Femur (tissue), 1 donor: ENCODE measurements around the gene CRTAC1.
A peak's percentile ranks its signal among the peaks of the same experiment; 100 is the strongest.
"Not testable (repeated sequence)": the region's sequence is repeated elsewhere in the genome, so short reads cannot be mapped to it uniquely, and the experiment has no call there.

Experiments used
- DNase-seq: peaks from one replicate; pipeline ENCODE4 v3.0.0-alpha.2; 2017

The CRTAC1 gene

DNA sequence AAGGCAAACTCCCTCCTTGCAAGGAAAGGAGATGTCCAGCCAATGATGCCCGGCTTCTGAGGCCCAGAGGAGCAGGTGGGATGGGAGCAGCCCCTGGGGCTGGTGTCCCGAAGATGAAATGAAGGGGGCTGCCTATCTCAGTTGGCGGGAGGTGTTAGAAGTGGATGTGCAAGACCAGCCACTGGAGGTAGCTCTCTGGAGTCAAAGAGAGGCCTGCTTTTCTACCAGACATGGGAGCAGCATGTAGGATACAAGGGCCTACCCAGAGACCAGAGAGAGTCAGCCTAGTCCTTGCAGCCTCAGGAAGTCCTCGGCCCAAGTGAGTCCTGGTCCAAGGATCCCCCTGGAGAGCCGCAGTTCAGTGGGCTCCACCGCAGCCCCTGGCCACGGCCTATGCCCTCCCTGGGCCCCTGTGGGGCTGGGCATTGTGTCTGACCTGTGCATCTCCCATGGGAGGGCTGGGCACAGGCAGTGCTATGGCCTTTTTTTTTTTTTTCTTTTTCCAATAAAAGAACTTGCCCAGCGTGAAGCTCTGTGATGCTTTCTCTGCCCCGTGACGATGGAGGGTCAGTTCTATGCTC is 163.1 kb downstream of the CRTAC1 start:
- DNase-seq: no peak

DNA sequence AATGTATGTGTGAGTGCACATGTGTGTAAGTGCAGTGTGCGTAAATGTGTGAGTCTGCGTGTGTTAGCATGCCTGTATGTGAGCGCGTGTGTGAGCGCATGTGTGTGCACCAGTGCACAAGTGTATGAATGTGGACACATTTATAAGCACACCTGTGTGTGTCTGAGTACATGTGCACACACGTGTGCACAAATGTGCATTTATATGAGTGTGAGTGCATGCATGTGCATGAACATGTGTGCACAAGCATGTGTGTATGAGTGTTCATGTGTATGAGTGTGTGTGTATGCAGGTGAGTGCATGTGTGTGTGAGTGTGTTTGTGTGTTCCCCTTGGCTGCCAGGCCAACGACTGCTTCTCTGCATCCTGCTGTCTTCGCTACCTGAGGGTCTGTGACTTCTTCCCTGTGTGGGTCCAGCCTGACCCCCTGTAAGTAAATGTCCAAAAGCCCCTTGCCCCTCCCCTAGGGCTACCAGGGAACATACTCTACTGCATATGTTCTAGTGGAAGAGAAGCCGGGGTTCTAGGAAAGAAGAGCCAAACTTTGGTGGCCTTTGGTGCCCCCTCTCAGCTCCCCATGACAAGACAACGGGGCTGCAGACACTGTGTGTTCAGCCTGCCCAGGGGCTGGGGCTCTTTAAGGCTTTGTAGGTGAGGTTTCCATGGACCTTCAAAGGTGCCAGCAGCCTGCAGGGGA is 163.7 kb downstream of the CRTAC1 start:
- DNase-seq: no peak

DNA sequence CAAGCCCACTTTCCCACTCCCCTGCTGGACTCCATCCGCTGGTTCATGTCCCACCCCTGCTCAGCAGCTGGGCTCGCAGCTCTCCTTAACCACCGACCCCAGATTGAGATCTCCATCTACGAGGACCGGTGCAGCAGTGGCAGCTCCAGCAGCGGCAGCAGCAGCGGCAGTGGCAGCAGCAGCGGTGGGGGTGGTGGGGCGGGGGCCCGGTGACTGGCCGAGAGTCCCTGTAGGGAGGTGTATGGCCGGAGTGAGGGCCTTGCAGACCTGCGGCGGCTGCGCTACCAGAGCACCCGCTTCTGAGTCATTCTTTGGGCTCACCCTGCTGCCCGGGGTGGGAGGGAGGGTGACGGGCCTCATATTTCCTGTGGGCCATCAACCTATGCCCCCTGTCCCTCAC is 164.9 kb downstream of the CRTAC1 start:
- no peak for DNase-seq

DNA sequence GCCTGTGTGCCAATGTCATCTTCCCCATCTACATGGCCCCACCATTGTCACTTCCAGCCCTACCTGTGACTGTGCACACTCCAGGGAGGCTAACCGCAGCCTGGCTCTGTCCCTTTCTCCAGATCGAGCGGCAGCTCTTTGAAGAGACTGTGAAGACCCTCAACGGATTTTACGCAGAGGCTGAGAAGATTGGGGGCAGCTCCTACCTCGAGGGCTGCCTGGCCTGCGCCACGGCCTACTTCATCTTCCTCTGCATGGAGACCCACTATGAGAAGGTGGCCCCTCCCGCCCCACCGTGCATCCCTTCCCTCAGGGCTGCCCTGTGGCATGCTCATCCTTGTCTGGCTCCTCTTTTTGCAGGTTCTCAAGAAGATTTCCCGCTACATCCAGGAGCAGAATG is 166.6 kb downstream of the CRTAC1 start:
- DNase-seq: no peak

DNA sequence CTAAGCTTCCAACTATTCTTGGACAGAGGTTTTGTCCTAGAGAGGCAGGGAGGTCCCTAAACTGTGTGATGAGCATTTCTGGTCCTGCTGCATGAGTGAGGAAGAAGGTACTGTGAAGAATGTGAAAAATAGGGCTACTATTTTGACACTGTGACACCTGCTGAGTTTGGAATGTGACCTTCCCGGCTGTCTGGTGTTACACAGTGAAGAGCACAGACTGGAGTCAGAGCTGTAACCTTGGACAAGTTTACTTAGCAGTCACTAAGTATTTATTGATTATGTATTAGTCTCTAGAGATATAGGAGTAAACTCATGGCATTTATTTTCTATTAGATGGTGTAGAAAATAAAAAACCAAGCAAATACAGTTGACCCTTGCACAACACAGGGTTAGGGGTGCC is 168.5 kb downstream of the CRTAC1 start:
- DNase-seq: no peak

DNA sequence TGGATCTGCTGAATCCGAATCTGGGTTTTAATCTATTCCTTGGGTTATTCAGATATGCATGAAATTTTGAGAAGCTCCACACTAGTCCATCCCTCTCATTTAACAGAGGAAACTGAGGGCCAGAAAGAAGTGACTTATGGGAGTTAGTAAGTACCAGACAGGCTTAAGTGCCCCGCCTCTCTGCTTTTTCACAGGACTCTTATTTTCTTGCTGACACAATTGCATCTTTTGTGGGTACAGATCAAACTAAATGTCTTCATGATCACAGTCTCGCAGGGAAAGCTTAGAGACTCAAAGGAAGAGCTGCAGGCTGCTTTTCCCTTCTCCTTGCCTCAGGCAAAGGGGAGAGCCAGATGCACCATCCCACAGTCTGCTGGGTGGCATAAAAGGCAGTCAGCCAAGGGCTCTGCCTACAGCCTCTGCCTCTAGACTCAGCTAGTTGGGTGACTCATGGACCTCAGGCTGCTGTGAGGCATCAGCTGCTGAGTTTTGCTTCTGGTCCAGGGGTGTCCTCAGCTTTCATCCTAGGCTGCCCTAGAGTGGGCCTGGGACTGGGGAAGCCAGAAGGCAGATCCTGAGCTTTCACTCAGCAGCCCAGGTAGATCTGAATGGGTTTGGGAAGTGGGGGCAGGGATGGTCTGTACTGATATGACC is 169.2 kb downstream of the CRTAC1 start:
- no peak for DNase-seq

DNA sequence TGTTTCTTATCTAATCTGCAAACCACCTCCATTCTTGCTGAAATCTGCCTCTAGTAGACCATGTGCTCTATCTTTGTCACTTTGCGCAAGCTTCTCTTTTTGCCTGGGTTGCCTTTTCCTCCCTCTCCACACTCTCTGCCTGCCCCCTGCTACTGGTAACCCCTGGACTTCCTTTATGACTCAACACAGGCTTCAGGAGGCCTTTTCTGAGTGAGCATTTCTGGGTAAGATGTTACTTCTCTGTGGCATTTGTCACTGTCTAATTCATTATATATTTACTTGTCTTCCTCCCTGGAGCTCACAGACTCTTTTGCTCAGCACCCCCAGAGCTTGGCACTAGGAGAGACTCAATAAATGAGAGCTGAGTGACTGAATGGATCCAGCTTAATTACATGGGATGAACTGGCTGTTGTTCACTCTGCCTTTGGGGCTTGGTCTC is 172.4 kb downstream of the CRTAC1 start:
- DNase-seq: no peak

DNA sequence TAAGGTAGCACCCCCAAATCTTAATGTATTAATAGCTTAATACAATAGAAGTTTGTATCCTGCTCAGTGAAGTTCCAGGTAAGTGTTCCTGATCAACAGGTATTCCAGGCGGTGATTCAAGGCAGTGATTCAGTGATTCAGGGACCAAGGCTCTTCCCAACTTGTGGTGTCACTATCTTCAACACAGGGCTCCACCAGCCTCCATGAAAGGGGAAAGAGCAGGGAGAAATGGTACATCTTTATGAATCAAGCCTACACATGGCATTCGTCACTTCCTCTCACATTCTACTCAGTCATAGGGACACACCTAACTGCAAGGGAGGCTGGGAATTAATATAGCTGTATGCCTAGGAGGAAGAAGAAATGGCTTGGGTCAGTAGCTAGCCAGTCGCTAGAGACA is 175.7 kb downstream of the CRTAC1 start:
- DNase-seq: no peak

DNA sequence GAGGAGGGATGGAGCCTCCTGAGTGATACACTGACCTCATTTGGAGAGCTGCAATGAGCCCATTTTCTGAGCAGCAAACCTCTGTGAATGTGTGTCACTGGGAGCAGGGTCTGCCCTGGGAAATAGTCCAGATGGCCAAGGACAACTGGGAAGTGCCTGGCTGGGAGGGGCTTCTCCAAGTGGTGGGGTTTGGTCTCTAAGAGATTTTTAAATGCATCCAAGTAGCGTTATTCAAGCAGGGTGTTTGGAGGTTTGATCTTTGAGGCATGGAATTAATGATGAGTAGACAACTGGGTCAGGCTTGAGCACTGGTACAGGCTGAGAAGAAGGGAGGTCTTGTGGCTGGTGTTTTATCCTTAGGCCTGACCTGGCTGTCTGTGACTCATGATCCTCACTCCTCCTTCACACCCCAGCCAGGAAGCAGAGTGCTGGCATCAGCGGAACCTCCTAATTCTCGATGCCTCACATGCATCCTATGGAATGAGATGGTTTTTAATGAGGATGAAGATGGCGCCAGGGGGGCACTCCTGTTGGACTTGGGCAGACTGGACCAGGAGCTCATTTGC is 177.5 kb downstream of the CRTAC1 start:
- no peak for DNase-seq

DNA sequence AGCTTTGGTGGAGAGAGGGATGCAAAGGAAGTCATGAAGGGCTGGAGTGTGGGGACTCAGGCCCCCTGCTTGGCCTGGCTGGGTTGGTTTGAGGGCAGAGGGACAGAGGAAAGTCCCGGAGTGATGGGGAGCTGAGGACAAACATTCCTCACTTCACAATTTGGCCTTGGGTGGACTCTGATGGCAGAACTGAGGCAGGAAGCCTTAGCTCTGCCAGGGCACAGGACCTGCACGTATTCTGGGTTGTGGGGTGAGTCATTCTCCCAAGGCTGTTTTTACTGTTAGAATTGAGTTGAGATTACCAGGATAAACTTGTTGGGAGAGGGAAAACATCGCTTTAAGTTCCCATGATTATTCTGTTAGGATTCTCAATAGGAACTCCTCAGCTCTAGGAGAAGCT is 178.1 kb downstream of the CRTAC1 start:
- no peak for DNase-seq

DNA sequence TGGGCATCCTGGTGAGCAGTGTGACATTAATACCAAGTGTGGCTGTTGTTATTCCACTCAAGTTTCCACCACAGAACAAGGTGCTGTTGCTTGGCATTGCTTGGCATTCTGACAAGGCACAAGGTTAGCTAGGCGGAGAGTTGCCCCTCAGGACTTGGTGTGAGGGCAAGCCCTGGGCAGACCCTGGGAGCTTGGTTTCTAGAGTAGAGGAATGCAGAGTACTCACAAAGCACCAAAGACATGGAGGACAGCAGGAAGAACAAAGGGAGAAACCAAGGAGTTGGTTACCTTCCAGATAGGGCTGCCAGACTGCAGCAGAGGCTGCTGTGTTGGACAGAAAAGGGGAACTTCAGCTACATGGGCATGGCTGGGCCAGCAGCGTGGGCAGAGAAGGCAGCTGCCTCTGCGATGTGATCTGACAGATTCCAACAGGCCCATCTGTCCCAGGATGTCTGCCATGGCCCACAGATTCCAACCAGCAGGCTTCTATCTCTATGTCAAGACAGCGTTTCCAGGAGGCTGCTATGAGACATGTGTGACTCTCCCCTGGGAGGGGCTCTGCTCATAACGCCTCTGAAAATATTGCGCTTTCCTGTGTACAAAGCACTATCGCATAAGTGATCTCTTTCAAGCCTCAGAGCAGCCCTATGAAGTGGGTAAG is 178.9 kb downstream of the CRTAC1 start:
- no peak for DNase-seq

DNA sequence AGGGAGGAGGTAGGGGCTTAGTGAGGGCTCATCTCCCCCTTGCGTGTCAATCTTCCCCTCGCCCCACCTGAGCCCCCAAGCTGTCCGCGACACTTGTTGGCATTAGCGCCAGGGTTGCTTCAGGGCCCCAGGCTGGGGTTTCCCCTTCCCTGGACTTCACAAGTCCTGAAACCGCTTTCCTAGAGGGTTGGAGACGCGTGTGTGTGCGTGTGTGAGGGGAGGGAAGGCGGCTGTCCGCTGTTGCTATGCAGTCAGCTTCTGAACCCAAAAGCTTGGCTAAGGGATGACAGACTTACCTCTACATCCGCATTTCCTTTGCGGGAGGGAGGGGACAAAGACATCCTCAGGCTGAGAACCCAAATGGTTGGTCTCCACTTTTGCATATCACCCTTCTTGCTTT is 180.0 kb downstream of the CRTAC1 start:
- no peak for DNase-seq

DNA sequence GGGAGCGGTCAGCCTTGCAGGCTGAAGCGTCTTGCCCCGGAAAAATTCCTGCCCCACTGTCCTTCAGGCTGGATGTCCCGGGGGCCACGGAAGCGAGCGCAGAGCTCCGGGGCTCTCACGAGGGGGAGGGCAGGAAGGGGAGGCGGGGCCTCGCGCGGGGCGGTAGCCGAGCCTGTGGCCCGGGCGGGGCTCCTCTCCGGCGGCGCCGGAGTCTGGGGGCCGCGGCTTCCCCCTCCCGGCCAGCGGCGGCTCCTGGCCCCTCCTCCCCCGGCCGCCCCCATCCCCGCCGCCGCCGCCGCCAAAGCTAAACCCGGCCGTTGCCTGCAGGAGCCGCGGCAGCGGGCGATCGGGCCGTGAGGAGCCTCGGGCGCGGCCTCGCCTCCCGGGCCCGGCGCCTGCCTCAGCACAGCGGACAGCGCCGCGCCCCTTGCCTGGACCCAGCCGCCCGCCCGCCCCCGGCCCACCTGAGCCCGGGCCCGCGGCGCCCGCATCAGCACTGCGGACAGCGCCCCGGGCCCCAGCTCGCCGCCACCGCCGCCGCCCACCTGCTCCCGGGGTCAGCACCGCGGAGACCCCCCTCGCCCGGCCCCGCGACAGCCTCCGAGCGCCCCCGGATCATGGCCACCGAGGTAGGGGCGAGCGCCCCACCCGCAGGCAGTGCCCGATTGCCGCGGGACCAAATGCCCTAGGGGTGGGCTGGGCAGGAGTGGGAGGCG is 180.6 kb downstream of the CRTAC1 start, which contains the start of gene GOLGA7B:
GOLGA7B (plus strand) TSS at position 157 of the 716 bp plus-strand sequence; CDS start at position 618, 461 bp downstream.
- peak; percentile 63 for DNase-seq

DNA sequence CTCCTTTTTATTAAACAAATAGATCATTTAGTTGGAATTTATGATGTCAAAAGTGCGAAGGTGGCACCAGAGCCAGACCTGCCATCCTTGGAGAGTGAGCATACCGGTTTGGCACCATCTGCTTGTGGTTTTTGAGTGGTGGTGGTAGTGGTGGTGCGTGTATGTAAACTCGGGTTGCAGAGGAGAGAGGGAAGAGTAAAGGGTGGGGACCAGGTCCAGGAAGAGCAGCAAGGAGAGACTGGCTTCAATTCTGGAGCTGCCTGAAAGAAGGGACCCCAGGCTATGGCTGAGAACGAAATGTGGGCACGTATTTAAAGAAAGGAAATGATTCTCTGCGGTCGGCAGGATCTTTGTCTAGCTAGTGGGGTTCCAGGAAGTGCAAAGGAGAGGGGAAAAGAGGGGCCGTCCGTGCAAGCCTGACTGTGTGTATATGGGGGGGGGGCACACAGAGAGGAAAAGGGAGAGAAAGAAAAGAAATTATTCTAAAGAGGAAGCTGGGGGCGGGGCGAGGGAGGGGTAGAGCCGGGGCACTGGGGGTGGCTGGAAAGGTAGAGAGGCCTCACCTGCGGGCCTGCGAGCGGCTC is 181.2 kb downstream of the CRTAC1 start:
- no peak for DNase-seq

DNA sequence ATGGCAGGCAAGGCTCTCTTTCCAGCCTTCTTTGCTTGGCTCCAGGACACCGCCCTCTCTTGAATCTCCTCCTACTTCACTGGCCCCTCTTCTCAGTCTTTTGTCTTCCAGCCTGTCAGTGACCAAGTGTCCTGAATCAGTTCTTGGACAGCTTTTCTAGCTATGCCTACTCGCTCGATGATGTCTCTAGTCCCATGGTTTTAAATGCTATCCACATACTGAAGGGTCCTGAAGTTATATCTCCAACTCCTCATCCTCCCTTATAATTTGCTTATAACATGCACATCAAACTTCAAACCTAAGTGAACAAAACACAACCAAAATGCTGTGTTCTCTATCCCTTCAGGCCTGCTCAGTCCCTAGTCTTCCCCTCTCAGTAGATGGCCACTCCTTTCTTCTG is 185.7 kb downstream of the CRTAC1 start:
- DNase-seq: no peak

DNA sequence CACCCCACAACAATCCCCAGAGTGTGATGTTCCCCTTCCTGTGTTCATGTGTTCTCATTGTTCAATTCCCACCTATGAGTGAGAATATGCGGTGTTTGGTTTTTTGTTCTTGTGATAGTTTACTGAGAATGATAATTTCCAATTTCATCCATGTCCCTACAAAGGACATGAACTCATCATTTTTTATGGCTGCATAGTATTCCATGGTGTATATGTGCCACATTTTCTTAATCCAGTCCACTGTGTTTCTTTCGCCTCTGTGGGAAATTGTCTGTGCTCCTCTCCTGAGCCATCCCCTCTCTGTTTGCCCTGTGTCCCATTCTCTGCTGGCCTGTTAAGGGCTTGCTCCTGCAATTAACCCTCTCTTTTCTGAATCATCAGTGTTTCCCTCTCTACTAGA is 186.4 kb downstream of the CRTAC1 start:
- DNase-seq: not testable (repeated sequence)

DNA sequence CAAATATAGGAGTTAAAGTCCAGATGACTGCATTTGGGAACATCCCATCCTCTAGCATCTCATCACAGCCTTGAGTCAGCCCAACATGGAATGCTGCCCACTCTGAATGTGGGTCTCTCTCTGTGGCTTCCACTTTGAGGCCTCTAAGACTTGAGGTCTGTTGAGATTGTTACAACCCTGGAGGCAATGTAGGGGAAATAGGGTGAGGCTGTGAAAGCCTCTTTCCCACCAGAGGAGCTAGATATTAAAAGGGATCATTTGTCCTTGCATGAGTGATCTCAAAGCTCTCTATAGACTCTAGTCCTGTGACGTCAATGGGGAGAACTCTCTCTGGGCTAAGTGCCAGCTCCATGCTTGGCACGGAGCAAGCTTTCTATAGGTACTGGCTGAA is 187.1 kb downstream of the CRTAC1 start:
- DNase-seq: no peak

DNA sequence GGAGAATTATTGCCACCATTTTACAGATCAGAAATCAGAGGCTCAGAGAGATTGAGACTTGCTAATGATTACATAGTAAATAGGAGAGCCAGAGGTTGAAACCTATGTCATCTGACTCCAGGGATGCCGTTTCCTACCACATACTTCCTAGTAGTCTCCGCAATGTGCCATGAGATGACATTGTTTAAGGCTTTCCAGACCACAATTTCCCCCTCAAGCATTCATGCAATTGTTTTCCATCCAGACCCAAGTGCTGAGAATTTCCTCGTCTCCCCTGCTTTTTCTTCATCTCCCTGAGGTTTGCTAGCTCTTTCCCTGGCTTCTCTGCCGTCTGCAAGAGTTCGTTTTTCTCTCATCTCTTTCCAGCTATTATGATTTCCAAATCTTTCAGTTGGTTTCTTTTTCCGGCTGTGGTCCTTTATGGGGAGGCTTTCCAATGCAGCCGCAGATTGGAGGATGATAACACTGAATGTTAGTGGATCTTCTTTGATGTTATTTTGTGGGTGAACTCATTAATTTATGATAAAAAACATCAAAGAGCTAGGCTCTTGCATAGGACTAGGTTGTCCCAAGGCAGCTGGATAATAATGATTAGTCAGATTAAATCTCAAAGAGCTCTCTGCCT is 187.7 kb downstream of the CRTAC1 start:
- no peak for DNase-seq

DNA sequence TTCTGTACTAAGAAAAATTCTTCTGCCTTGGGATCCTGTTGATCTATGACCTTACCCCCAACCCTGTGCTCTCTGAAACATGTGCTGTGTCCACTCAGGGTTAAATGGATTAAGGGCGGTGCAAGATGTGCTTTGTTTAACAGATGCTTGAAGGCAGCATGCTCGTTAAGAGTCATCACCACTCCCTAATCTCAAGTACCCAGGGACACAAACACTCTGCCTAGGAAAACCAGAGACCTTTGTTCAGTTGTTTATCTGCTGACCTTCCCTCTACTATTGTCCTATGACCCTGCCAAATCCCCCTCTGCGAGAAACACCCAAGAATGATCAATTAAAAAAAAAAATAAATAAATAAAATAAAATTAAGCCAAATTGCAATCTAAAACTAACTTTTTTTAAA is 188.3 kb downstream of the CRTAC1 start:
- DNase-seq: not testable (repeated sequence)

DNA sequence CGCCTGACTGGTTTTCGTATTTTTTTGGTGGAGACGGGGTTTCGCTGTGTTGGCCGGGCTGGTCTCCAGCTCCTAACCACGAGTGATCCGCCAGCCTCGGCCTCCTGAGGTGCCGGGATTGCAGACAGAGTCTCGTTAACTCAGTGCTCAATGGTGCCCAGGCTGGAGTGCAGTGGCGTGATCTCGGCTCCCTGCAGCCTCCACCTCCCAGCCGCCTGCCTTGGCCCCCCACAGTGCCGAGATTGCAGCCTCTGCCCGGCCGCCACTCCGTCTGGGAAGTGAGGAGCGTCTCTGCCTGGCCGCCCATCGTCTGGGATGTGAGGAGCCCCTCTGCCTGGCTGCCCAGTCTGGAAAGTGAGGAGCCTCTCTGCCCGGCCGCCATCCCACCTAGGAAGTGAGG is 189.3 kb downstream of the CRTAC1 start:
- not testable (repeated sequence) for DNase-seq

DNA sequence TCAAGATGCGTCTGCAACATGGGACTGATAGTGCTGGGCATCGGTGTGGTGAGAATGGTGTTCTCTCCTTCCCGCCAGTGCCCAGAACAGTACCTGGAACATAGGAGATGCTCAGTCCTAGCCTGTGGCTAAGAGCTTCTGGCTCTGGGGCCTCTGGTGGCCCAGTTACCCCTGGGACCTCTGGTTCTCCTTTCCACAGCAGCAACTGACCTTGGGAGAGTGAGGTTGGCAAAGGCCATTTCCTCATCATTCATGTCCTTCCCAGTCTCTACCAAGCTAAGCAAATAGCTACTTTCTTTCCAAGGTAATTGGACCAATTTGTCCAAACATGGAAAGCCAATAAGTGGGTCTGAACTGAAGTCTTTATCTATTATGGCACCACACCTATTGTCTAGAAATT is 192.3 kb downstream of the CRTAC1 start:
- DNase-seq: no peak

DNA sequence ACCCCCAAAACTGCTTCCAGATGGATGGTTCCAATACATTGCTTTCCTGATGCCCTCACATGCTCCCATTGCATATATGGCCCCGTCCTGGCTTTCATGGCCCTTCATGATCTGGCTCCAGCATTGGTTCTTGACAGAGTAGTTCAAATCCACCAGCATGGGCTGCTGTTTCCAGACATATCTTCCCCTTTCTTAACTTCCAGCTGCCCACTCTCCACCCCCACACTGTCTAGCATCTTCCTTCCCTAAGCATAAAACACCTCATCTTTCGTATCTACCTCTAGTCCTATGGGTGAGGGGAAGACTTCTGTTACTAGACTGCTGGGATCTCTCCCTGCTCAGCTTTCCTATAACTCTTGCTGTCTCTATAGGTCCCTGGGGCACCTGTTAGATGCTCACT is 194.0 kb downstream of the CRTAC1 start:
- DNase-seq: no peak
